HG02852 (cell line): Measurements from ENCODE around the gene MCTP1.
A peak's percentile ranks its signal among the peaks of the same experiment; 100 is the strongest.
"Not testable (repeated sequence)": the region's sequence is repeated elsewhere in the genome, so short reads cannot be mapped to it uniquely, and the experiment has no call there.

Source experiments
- ATAC-seq: cut with Tn5 transposase; IDR thresholded peaks from one replicate; pipeline ENCODE4 v1.9.1; 2021; ENCODE audit warnings: mild to moderate bottlenecking, moderate library complexity; ENCODE audit not compliant: unreplicated experiment

MCTP1 gene

GRCh38 chr5:95191330-95191729, 93.6 kb downstream of the MCTP1 start:
- ATAC-seq, result peak; percentile 88

DNA sequence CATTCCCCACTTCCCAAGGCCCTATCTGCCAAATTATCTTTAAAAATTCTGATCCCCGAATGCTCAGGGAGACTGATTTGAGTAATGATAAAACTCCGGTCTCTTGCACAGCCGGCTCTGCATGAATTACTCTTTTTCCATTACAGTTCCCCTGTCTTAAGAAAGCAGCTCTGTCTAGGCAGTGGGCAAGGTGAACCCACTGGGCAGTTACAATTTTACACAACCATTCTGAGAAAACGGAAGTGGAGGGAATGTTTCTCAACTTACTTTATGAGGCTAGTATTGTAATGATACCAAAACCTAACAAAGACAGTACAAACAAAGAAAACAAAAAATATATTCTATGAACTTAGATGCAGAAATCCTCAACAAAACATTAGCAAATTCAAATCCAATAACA, 100.0 kb downstream of the MCTP1 start:
- no peak for ATAC-seq

- no peak for ATAC-seq
These were observed 103.2 kb downstream of the MCTP1 start for GRCh38 chr5:95181644-95182043.

DNA sequence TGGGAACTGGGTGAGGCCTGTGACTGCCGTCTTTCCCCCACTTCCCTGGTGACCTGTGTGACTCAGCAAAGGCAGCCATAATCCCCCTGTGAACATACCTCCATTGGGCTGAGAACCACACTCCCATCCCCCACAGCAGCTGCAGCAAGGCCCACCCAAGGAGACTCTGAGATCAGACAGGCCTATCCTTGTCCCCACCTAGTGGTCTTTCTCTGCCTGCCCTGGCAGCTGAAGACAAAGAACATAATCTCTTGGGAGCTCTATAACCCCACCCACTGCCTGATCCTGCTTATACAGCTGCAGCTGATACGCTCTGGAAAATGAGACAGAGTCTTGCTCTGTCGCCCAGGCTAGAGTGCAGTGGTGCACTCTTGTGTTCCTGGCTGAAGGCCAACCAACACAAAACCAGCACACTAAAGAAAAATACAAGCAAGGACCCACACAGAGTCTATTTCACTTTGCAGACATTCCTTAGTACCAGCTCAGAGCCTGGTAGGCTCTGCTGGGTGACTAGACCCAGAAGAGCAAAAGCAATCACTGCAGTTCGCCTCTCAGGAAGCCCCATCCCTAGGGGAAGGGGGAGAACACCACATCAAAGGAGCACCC, 106.7 kb downstream of the MCTP1 start:
- ATAC-seq, result no peak

DNA sequence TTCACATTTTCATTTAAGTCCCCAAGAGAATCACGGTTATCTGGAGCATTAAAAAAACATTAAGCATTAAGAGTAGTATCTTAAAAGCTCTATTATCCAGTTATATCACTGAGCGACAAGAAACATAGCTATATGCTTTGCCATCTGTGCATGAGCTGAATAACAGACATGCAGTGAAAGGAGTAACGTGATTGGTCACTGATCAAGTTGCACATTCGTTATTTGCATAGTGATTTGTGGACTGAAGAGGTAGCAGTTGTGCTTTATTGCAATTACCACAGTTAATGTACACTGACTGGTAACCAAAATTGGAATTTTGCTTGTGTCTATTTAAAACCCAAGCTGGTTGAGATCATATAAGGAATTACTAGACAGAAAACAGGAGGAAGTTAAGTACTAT, 107.4 kb downstream of the MCTP1 start:
- no peak for ATAC-seq

DNA sequence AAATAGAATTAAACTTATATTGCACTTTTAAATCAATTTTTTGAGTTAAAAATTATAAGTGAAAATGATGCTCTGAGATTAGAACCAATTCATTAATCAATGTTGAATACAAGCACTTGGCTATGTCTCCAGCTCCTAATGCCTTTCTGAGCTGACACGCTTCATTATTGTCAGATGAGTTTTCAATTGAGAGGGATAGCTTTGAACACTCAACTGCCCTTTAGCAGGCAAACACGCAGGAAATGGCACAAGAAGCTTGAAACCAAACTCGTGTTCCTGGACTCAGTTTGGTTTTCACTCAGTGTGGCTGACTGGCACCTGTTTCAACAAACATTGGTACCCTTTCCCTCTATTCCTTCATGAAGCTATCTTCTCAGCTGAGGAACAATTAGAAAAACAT, 109.8 kb downstream of the MCTP1 start:
- ATAC-seq, result no peak

- ATAC-seq, result no peak
These were observed 112.2 kb downstream of the MCTP1 start for GRCh38 chr5:95172659-95173058.

DNA sequence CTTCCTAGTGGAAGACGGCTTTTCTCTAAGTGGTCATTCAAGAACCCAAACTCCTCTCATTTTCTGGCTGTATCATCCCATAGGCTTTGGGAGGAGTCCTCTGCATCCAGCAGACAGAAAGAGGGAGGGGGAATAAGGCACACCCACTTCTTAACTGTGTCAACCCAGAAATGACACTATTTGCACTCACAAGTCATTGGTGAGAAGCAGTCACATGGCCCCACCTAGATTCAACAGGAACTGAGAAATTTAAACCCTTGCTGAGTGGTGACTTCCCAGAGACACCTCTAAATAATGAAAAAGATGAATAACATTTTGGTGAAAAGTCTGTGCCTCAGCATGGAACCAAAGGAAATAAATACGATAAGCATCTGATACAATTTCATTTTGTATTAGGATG, 120.0 kb downstream of the MCTP1 start:
- ATAC-seq, result no peak

DNA sequence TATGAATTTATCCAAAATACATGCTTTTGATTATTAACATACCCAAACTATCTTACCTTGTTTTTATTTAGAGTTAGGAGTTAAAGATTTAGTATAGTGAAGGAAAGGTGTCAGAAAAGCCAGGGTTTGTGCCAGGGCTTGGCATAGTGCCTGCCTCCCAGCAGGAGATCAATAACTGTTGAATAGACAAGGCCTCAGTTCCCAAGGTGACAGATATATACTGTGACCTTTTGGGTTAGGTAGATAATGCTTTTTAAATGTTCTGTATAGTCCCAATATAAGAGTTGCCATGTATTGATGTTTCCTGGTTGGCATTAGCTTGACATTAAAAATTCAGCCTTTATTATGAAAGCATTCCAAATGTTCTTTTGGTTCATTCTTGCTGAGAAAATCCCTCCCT, 121.8 kb downstream of the MCTP1 start:
- no peak for ATAC-seq

GRCh38 chr5:95162231-95162992, 122.5 kb downstream of the MCTP1 start:
- ATAC-seq, result no peak

- no peak for ATAC-seq
These were observed 125.3 kb downstream of the MCTP1 start for GRCh38 chr5:95159603-95160002.

DNA sequence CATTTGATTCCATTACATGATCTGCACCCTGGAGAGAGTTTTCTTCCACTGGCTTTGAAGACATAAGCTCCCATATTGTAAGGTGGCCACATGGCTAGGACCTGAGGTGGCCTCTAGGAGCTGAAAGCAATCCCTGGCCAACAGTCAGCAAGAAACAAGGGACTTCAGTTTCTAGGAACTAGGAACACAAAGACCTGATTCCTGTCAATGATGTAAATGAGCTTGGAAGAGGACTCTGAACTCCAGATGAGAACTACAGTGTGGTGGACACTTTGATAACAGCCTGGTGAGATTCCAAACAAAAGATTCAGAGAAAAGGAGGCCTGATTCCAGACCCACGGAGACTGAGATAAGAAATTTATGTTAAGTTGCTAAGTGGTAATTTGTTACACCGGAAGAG, 129.0 kb downstream of the MCTP1 start:
- no peak for ATAC-seq

DNA sequence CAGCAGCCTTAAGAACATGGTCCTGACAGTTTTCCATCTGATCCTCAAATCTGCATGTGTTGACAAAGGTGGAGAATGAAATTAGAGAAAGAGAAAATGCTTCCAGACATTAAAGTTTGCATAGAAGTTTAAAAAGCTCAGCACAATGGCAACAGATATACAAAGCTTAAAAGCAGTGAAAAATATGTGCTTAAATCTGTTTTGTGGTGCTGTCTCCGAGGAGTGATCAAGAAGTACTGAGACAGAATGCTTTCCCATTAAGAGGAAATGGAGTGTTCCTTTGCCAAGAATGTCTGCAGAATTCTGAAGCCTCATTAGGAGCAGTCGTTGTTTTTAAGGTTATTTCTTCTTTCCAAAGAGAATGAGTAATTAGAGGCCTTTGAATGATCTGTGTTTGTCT, 131.4 kb downstream of the MCTP1 start:
- ATAC-seq, result no peak

DNA sequence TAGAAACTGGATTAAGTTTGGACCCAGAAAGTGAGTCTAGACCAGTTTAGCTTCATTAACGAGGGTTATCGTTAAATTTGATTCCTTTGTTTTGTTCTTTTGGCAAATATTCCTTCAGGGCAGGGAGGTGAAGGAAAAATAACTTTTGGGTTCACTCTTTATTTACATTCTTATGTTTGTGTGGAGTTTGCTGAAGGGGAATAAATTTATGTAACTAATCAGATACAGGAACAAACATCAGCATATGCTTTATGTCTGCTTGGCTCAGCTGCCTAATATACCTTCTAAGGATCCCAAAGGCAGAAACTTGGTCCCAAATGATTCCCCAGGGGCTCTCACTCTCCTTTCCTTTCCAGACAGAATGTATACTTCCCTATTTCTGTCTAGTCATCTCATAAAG, 132.4 kb downstream of the MCTP1 start:
- no peak for ATAC-seq

DNA sequence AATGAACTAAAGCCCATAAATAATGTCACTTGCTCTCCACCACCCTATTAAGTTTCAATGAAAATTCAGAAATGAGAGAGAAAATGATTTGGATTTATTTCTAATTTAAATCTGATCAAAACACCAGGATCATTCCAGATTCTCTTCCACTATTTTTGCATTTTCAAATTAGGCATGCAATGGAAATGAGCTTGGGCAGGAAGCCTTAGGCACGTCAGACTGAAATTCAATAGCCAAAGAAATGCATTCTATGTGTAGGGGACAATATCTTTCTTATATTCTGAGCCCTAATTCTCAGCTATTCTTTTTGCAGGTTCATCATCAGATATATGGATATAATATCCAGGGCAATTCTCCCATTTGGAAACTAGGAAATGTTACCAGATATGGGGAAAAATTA, 132.8 kb downstream of the MCTP1 start:
- no peak for ATAC-seq

DNA sequence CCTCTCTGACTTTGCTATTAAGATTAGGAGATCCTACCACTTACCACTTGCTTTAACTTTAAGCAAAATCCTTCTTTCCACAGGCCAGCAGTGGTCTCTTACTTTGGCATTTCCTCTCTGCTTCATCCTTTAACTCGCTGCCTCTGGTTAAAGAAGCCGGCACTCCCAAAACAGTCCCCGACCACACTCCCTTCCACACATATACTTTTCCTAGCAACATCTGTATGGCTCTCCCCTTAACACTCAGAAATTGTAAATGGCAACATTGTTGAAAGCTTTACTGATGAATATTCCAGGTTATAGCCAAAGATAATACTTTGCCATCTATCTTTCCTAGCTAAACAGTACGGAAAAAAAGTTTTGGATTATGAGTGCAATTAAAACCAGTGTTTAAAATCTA, 133.2 kb downstream of the MCTP1 start:
- no peak for ATAC-seq

GRCh38 chr5:95149387-95149786, 135.5 kb downstream of the MCTP1 start:
- no peak for ATAC-seq

DNA sequence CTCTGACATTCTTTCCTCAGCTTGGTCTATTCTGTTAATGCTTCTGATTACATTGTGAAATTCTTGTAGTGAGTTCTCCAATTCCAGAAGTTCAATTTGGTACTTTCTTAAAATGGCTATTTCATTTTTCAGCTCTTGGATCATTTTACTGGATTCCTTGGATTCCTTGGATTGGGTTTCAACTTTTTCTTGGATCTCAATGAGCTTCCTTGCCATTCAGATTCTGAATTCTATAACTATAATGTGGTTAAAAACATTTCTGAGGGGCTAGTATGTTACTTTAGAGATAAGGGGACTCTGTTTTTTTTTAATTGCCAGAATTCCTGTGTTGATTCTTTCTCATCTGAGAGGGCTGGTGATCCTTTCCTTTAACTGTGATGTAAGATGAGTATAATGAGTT, 136.4 kb downstream of the MCTP1 start:
- ATAC-seq, result no peak

- ATAC-seq, result not testable (repeated sequence)
These were observed 141.0 kb downstream of the MCTP1 start for GRCh38 chr5:95143858-95144257.

- no peak for ATAC-seq
These were observed 142.7 kb downstream of the MCTP1 start for GRCh38 chr5:95142145-95142544.

DNA sequence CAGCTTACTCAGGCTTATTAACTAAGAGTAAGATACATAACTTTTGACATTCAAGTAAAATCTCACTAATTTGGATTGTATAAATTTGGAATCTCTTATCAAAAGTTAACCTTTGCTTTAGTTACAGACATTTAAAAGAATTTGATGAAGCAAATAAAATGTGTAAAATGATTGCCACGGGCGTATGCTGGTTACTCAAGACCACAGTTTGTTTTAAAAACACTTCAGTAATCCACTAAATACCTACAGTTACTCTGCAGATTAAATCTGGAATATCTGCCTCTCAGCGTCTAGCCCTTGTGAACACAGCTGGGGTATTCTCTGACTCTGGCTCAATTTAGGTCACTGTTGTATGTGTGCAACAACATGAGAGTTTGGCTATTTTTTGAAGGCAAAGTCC, 143.8 kb downstream of the MCTP1 start:
- no peak for ATAC-seq

- no peak for ATAC-seq
These were observed 150.6 kb downstream of the MCTP1 start for GRCh38 chr5:95134326-95134725.

GRCh38 chr5:95132096-95132495, 152.8 kb downstream of the MCTP1 start:
- no peak for ATAC-seq
